AG04450 (cell line): ENCODE results near the gene LONRF2. TPM values are rescaled to one million over a fixed set of nuclear protein-coding genes. Genes with fewer than 3 reads are reported as not detected.

Experiments used
- CTCF ChIA-PET: fragments of 300-600, 350-600 bp; formaldehyde crosslinking; extraction: SDS; loops from one replicate; lab custom pipeline; 2022; ENCODE audit warnings: antibody characterized with exemption, inconsistent platforms; lab: Charles Lee
- POLR2A ChIA-PET: fragments of 350-600 bp; formaldehyde crosslinking; extraction: SDS; loops from one replicate; lab custom pipeline; 2021; ENCODE audit warnings: antibody characterized with exemption, inconsistent platforms; lab: Yijun Ruan, JAX
- DNase-seq: peaks from one replicate; pipeline ENCODE4 v3.0.0-alpha.2; 2011; ENCODE audit warnings: low read depth, low spot score
- H3K27ac ChIP-seq: one replicate; pipeline ENCODE4 v1.5.1; 2012; ENCODE audit warnings: low read depth, low read length, control low read depth
- H3K27me3 ChIP-seq: one replicate; pipeline ENCODE4 v1.6.0; 2012; ENCODE audit warnings: low read length; ENCODE audit not compliant: control insufficient read depth, insufficient read depth
- H3K4me3 ChIP-seq: 2 replicates; pipeline ENCODE4 v1.5.1; 2011; ENCODE audit warnings: mild to moderate bottlenecking, low read depth, low read length, control low read depth
- H3K9me3 ChIP-seq: 2 replicates; pipeline ENCODE4 v1.5.1; 2012; ENCODE audit warnings: low read length; ENCODE audit not compliant: control insufficient read depth, insufficient read depth
- polyA plus RNA-seq: library from polyadenylated mRNA; depleted of rRNA; stranded (reverse); fragments of >200 nt; gene quantifications from 2 replicates; pipeline ENCODE4 v1.2.3, GENCODE V29; 2011
- TF ChIP-seq, protein P1 (sequence below): IDR thresholded peaks from 2 replicates; pipeline ENCODE4 v1.5.1; 2011; ENCODE audit warnings: low read depth, low read length, control low read depth, inconsistent platforms

LONRF2 gene
- polyA plus RNA-seq, 1 experiment, result 0.98 TPM

DNA sequence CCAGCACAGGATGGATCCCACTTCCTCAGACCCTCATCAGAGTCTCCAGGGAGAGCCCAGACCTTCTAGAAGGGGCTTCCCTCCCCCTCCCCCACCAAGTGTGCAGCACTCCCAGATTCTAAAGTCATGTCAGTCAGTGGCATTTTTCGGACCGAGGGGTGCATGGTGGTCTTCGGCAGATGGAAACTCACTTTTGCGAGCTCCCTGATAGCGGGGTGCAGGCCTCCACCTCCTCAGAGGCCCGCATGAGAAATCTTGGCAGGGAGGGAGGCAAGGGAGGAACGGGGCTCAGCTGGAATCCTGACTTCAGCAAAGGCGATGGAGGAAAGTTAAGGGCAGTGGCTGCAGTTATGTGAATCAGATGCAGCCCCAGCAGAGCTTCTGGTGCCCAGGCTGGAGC lies 58.2 kb downstream of the LONRF2 start:
- DNase-seq, result no peak
- ChIA-PET POLR2A (interaction anchor here (2.0 kb wide), 1 partner anchor 117 kb away, joined by 6 read pairs; no protein-coding TSS in a partner anchor), CTCF (interaction anchor here (0.5 to 5.8 kb wide), 7 partner anchors 10 to 536 kb away, joined by 3 to 474 read pairs (median 4); no protein-coding TSS in a partner anchor)
- H3K4me3 ChIP-seq, result no peak overlapping the region
- H3K27ac ChIP-seq, result no peak overlapping the region
- H3K9me3 ChIP-seq, result no peaks in the 10 kb centered on the region
- H3K27me3 ChIP-seq, result no peaks in the 10 kb centered on the region
- TF ChIP-seq, protein P1, sequence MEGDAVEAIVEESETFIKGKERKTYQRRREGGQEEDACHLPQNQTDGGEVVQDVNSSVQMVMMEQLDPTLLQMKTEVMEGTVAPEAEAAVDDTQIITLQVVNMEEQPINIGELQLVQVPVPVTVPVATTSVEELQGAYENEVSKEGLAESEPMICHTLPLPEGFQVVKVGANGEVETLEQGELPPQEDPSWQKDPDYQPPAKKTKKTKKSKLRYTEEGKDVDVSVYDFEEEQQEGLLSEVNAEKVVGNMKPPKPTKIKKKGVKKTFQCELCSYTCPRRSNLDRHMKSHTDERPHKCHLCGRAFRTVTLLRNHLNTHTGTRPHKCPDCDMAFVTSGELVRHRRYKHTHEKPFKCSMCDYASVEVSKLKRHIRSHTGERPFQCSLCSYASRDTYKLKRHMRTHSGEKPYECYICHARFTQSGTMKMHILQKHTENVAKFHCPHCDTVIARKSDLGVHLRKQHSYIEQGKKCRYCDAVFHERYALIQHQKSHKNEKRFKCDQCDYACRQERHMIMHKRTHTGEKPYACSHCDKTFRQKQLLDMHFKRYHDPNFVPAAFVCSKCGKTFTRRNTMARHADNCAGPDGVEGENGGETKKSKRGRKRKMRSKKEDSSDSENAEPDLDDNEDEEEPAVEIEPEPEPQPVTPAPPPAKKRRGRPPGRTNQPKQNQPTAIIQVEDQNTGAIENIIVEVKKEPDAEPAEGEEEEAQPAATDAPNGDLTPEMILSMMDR, result no peak

DNA sequence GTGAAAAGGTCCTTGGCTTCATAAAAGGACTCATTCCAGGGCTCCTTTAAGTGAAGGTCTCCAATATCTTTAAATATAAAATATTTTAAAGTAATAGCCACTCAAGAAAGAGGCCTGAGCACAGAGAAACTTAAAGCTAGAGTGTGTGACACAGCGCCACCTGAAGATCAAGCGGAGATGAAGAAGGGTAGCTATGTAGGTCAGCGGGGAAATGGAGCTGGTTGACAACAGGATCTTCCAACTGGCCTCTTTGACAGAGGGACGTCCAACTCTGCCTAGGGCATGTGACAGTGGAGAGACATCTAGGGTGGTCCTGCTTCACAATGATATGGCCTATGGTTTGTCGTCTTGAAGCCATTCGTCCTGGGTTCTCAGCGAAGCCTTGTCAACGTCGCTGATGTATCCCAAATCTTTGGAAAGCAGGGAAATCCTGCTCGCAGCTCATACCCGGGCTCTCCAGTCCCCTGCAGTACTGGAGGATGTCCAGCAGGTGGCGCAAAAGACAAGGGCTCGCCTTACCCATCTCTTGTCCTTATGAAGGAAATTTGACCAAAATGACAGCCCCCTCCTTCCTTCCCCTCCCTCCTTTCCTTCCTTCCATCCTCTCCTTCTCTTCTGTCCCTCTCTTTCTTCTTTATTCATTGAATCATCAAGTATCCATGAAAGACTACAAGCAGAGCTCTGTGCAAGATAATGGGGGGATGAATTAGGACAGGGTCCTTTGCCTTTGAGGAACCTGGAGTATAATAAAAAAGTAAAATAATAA lies 59.6 kb downstream of the LONRF2 start:
- ChIA-PET CTCF (interaction anchor here (0.5 to 7.6 kb wide), 98 partner anchors 11 to 1850 kb away, joined by 3 to 474 read pairs (median 4); partner anchors contain the start of genes EIF5B and TXNDC9), POLR2A (interaction anchor here (0.8 to 2.0 kb wide), 2 partner anchors 118 to 697 kb away, joined by 3 to 6 read pairs; no protein-coding TSS in a partner anchor)
- no peak for DNase-seq
- Histone ChIP-seq H3K9me3 (no peaks in the 10 kb centered on the region), H3K27ac (no peak overlapping the region), H3K27me3 (no peaks in the 10 kb centered on the region), H3K4me3 (no peak overlapping the region)
- TF ChIP-seq, protein P1, result peak; percentile 99

DNA sequence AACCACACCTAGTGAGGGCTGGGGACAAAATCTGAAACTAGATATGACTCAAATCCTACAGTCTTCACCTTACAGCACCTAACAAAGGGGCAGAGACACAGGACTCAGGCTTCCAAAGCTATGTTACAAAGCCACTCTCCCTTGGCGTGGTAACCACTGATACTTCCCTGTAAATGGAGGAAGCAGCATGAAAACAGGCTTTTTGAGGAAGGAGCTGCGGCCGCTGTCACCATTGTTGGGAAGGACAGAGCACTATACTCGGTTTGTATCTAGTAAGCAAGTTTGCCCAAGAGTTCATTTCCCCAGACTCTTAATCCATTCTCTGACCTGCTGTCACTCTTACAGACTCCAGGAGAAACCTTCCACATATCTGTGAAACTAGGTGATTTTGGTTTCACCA lies 60.3 kb downstream of the LONRF2 start:
- Histone ChIP-seq H3K27ac (no peak overlapping the region), H3K4me3 (no peak overlapping the region), H3K27me3 (no peaks in the 10 kb centered on the region), H3K9me3 (no peaks in the 10 kb centered on the region; the same call in 1 of the 2 replicates)
- no peak for DNase-seq
- ChIA-PET POLR2A (interaction anchor here (0.8 to 2.0 kb wide), 2 partner anchors 119 to 696 kb away, joined by 3 to 6 read pairs; no protein-coding TSS in a partner anchor), CTCF (interaction anchor here (0.5 to 7.6 kb wide), 58 partner anchors 12 to 1850 kb away, joined by 3 to 474 read pairs (median 5); partner anchors contain the start of genes EIF5B and TXNDC9)
- TF ChIP-seq, protein P1, result no peak

DNA sequence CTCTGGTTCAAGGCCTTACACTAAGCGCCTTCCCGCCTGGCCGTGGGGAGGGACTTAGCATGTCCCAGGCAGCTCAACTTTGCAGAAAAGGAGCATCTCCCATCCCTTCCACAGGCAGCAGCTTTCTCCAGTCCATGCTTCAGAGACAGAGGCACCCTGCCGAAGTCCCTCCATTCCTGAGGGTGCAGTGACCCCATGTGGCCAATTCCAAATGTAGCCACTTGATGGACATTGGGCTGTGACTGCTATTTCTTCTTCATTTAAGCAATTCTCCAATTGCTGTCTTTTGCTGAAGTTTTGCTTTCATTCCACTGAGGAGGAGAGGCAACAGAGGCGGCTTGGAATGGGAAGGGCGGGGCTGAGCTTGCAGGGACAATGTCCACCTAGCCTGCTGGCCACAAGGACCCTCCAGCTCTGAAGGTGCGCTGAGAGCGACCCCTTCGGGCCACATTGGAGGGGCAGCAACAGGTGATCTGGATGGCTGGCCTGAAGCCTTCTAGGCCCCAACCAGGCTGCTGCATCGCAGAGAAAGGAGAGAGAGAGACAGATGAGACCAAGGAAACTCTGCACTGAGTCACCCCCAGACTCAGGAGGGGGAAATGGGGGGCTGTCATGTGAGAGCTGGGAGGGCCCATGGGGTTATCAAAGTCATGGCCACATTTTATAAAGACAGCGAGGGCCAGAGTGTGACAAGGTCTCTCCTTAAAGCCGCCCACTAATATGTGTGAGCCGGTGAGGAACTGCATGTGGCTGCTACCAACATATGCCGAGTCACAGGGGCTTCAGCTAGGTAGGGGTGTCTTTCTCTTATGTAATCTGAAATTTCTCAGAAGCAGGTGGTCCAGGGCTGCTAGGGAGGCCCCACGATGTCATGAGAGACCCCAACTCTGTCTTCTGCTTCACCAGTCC lies 61.3 kb downstream of the LONRF2 start:
- ChIA-PET CTCF (interaction anchor here (0.6 to 7.6 kb wide), 61 partner anchors 8 to 1615 kb away, joined by 3 to 474 read pairs (median 4); partner anchors contain the start of genes EIF5B and TXNDC9), POLR2A (no interaction called here)

More for the DNA sequence above, 61.3 kb downstream of the LONRF2 start:
- no peak overlapping the region for H3K27ac ChIP-seq
- H3K27me3 ChIP-seq, result no peaks in the 10 kb centered on the region
- TF ChIP-seq, protein P1, result peak; percentile 79
- DNase-seq, result peak; percentile 73
- H3K4me3 ChIP-seq, result no peak overlapping the region
- H3K9me3 ChIP-seq, result no peaks in the 10 kb centered on the region; the same call in 1 of the 2 replicates
